ENCODE data around the gene NR4A1.
A peak's percentile ranks its signal among the peaks of the same experiment; 100 is the strongest.

Gene NR4A1

DNA sequence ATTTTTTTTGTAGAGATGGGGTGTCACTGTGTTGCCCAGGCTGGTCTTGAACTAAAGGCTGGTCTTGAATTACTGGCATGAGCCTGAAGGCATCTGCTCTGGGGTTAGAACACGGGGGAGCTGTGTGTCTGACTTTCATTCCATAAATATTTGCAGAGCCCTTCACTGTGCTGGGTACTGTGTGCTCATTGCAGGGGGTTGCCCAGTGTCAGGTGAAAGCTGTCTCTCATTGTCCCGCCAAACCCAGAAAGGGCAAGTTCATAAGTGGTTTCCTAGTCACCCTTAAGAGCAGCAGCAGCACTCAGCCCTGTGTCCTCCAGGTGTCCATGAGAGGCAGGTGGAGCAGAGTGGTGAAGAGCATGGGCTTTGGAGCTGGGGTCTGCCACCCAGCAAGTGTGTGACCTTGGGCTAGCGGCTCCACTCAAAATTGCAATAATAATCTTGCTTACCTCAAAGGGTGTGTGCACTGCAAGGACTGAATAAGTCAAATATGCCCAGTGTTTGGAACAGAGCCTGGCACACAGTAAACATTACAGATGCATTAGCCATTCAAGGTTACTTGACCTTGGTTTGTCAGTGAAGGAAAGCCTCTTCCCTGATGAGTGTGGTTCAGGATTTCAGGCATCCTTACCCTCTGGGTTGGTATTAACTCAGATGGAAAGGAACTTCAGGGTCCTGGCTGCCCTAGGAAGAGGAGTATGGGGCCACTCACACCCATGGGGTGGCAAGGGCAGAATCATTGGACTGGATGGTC, 23.9 kb downstream of the NR4A1 start:
- TF ChIP-seq Cebpa-rat (IDR thresholded peaks at IDR 0.05) = no peak
- Histone ChIP-seq H3K27me3 (no peaks in the 10 kb centered on the region), H3K27ac (peak overlapping the region; percentile 62; the same call in 1 of the 2 replicates), H3K4me3 (no peak overlapping the region), H3K9me3 (no peaks in the 10 kb centered on the region), H3K4me1 (peaks cover 83% of the 10 kb centered on the region), H3K36me3 (peaks cover 77% of the 10 kb centered on the region), H3K9ac (0 out of 2 replicates have a peak overlapping the region, but pooled peaks have one; percentile 56), H4K20me1 (peaks cover 96% of the 10 kb centered on the region), H3K4me2 (peak overlapping the region; percentile 97)

DNA sequence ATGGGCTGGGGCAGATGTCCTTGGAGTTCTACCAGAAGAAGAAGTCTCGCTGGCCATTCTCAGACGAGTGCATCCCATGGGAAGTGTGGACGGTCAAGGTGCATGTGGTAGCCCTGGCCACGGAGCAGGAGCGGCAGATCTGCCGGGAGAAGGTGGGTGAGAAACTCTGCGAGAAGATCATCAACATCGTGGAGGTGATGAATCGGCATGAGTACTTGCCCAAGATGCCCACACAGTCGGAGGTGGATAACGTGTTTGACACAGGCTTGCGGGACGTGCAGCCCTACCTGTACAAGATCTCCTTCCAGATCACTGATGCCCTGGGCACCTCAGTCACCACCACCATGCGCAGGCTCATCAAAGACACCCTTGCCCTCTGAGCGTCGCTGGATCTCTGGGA, 25.6 kb downstream of the NR4A1 start:
- no peaks in the 10 kb centered on the region for H3K9me3 ChIP-seq
- no peak overlapping the region for H3K4me3 ChIP-seq
- no peak for TF ChIP-seq Cebpa-rat (IDR thresholded peaks at IDR 0.05)
- H3K9ac ChIP-seq = no peak overlapping the region
- H3K4me1 ChIP-seq = peaks cover 86% of the 10 kb centered on the region
- no peaks in the 10 kb centered on the region for H3K27me3 ChIP-seq
- H3K36me3 ChIP-seq = peaks cover 76% of the 10 kb centered on the region
- H3K27ac ChIP-seq = no peak overlapping the region
- peaks cover 80% of the 10 kb centered on the region for H4K20me1 ChIP-seq
- no peak overlapping the region for H3K4me2 ChIP-seq

DNA sequence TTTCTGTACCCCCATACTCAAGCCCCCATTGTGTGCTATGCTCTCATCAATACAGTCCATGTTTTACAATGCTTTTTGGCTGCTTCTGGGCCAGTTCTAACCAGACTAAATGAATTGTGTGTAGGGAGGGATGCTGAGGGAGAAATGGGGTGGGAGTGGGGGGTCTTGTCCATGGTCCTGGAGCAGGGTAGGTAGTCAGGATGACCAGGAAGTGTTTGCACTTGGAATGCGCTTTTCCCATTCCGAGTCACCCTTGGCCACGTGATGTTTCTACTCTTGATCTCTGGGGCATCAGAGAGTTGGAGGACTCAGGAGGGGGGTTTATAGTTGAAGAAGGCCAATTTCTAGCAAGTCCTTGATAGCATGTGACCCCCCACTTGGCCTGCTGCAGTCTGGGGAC, 27.0 kb downstream of the NR4A1 start:
- Histone ChIP-seq H4K20me1 (peaks cover 65% of the 10 kb centered on the region), H3K9ac (no peak overlapping the region), H3K36me3 (peaks cover 61% of the 10 kb centered on the region), H3K27ac (0 out of 2 replicates have a peak overlapping the region, but pooled peaks have one; percentile 25), H3K9me3 (no peaks in the 10 kb centered on the region), H3K4me3 (no peak overlapping the region), H3K4me2 (no peak overlapping the region), H3K4me1 (peaks cover 86% of the 10 kb centered on the region), H3K27me3 (no peaks in the 10 kb centered on the region)
- TF ChIP-seq Cebpa-rat (IDR thresholded peaks at IDR 0.05) = no peak

- peak within 1 kb of the TSS; percentile 68 for H3K9ac ChIP-seq
- H3K4me1 ChIP-seq = peaks cover 86% of the 10 kb centered on the region
- no peaks in the 10 kb centered on the region for H3K27me3 ChIP-seq
- H3K36me3 ChIP-seq = peaks cover 53% of the 10 kb centered on the region
- H3K27ac ChIP-seq = peak within 1 kb of the TSS; percentile 85
- no peak within 1 kb of the TSS; the same call in 1 of the 2 replicates for H3K4me3 ChIP-seq
- peak within 1 kb of the TSS; percentile 85 for H3K4me2 ChIP-seq
- peaks cover 50% of the 10 kb centered on the region for H4K20me1 ChIP-seq
- no peak for TF ChIP-seq Cebpa-rat (IDR thresholded peaks at IDR 0.05)
- no peaks in the 10 kb centered on the region for H3K9me3 ChIP-seq
Measured at GRCh38 chr12:52079576-52080402, 28.5 kb downstream of the NR4A1 start, which contains the start of gene SMIM41. SMIM41 (plus strand) TSS chr12:52079704; CDS start chr12:52079780, 76 bp downstream.

DNA sequence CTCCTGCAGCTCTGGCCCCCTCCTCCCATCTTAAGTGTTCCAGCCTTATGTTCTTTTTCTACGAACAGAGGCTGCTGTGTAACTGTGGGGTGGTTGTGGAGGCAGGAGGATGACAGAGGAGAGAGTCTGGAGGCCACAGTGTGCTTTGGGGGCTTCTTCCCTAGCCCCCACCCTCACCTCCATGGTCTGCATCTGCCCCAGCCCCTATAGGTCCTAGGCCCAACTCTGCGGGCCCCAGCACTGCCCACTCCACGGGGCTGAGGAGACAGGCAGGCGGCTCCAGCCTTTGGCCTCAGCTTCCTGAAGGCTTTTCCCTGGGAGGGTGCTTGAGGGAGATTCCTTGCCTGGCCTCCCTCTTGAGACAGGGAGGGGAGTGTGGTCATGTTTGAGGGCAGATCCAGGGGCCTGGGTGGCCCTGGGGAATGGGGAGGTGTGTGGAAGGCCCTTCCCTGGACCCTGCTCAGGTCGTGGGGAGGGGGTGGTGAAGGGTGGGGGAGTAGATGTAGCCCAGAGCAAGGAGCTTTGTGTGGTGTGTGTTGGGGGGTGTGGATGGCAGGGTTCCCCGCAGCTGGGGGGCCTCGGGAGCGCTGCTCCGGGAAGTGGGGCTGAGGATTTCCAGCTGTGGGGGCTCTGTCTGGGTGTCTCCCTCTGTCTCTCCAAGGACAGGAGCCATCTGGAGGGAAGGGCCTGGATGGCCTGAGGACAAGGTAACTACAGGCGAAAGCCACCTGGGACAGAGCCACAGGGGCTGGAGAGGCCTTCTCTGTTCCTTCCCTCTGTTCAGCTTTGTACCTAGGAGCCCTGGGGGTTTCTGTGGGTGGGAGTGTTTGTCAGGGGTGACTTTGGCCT, 29.4 kb downstream of the NR4A1 start:
- H3K27me3 ChIP-seq = no peaks in the 10 kb centered on the region
- peak overlapping the region; percentile 68 for H3K9ac ChIP-seq
- TF ChIP-seq Cebpa-rat (IDR thresholded peaks at IDR 0.05) = no peak
- peaks cover 42% of the 10 kb centered on the region for H4K20me1 ChIP-seq
- H3K36me3 ChIP-seq = peaks cover 45% of the 10 kb centered on the region
- H3K4me3 ChIP-seq = no peak overlapping the region; the same call in 1 of the 2 replicates
- H3K4me2 ChIP-seq = peak overlapping the region; percentile 85
- H3K27ac ChIP-seq = peak overlapping the region; percentile 85
- peaks cover 84% of the 10 kb centered on the region for H3K4me1 ChIP-seq
- no peaks in the 10 kb centered on the region for H3K9me3 ChIP-seq

GRCh38 chr12:52081263-52081733, 30.1 kb downstream of the NR4A1 start:
- Histone ChIP-seq H3K27me3 (no peaks in the 10 kb centered on the region), H3K4me1 (peaks cover 77% of the 10 kb centered on the region), H3K9me3 (no peaks in the 10 kb centered on the region), H3K36me3 (peaks cover 38% of the 10 kb centered on the region), H3K4me2 (peak overlapping the region; percentile 85), H3K9ac (peak overlapping the region; percentile 68), H4K20me1 (peaks cover 35% of the 10 kb centered on the region), H3K27ac (peak overlapping the region; percentile 85), H3K4me3 (peak overlapping the region; percentile 42)
- TF ChIP-seq Cebpa-rat (IDR thresholded peaks at IDR 0.05) = no peak

DNA sequence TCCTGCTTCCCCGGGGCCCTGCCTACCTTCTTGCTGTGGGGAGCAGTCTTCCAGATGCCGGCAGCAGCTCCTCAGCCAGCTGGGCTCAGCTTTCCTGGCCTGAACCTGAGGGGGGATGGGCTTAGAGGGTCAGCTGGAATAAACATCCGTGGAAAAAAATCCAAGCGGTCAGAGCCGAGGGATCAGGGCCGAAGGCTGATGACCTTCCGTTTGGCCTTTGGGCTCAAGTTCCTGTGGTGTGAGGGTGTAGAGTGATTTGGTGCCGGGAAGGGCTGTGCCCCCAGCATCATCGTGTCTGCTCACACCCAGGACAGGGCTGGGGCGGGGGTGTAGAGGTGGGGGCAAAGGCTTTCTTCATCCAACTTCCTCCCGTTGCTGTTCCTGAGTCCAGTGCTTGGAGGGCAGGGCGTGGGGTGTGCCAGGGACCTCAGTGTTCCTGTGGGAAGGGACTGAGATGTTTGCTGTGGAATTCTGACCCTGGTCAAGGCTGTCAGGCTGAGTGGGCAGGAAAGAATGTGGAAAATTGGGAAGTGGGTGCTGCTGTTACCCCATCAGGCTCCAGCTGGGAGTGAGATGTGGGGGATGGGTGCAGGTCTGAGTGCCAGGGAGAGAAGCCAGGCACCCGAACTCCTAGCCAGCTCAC, 30.9 kb downstream of the NR4A1 start:
- peaks cover 27% of the 10 kb centered on the region for H4K20me1 ChIP-seq
- peak overlapping the region; percentile 68 for H3K9ac ChIP-seq
- H3K36me3 ChIP-seq = peaks cover 29% of the 10 kb centered on the region
- no peaks in the 10 kb centered on the region for H3K27me3 ChIP-seq
- peak overlapping the region; percentile 85 for H3K27ac ChIP-seq
- H3K4me2 ChIP-seq = peak overlapping the region; percentile 85
- TF ChIP-seq Cebpa-rat (IDR thresholded peaks at IDR 0.05) = no peak
- peak overlapping the region; percentile 42 for H3K4me3 ChIP-seq
- H3K4me1 ChIP-seq = peaks cover 78% of the 10 kb centered on the region
- H3K9me3 ChIP-seq = no peaks in the 10 kb centered on the region

GRCh38 chr12:52082669-52082987, 31.4 kb downstream of the NR4A1 start:
- Histone ChIP-seq H3K9me3 (no peaks in the 10 kb centered on the region), H4K20me1 (peaks cover 25% of the 10 kb centered on the region), H3K9ac (0 out of 2 replicates have a peak overlapping the region, but pooled peaks have one; percentile 68), H3K4me3 (no peak overlapping the region; the same call in 1 of the 2 replicates), H3K27me3 (no peaks in the 10 kb centered on the region), H3K27ac (peak overlapping the region; percentile 85), H3K36me3 (peaks cover 26% of the 10 kb centered on the region), H3K4me1 (peaks cover 82% of the 10 kb centered on the region), H3K4me2 (peak overlapping the region; percentile 85)
- TF ChIP-seq Cebpa-rat (IDR thresholded peaks at IDR 0.05) = no peak
